Activated naive CD8-positive, alpha-beta T cell treated with anti-CD3 and anti-CD28 coated beads for 36 hours (primary cell): ENCODE results near the gene SLX1A. TPM values are rescaled to one million over a fixed set of nuclear protein-coding genes. Genes with fewer than 3 reads are reported as not detected.
"Not testable (repeated sequence)": the region's sequence is repeated elsewhere in the genome, so short reads cannot be mapped to it uniquely, and the experiment has no call there.

Experiments
- DNase-seq: peaks from one replicate; pipeline ENCODE4 v3.0.0; 2021
- H3K27ac Mint-ChIP-seq: one replicate; pipeline ENCODE4 v1.8.0; 2022; ENCODE audit warnings: mild to moderate bottlenecking, moderate library complexity, mixed read lengths
- H3K27me3 Mint-ChIP-seq: one replicate; pipeline ENCODE4 v1.8.0; 2022; ENCODE audit warnings: mild to moderate bottlenecking, mixed read lengths
- H3K36me3 Mint-ChIP-seq: one replicate; pipeline ENCODE4 v1.8.0; 2021; ENCODE audit warnings: mild to moderate bottlenecking, mixed read lengths
- H3K4me1 Mint-ChIP-seq: one replicate; pipeline ENCODE4 v1.8.0; 2021; ENCODE audit warnings: mixed read lengths
- H3K4me3 Mint-ChIP-seq: one replicate; pipeline ENCODE4 v1.8.0; 2022; ENCODE audit warnings: mild to moderate bottlenecking, moderate library complexity, mixed read lengths
- H3K9me3 Mint-ChIP-seq: one replicate; pipeline ENCODE4 v1.8.0; 2022; ENCODE audit warnings: mixed read lengths
- total RNA-seq, 2 experiments: library from RNA; stranded (reverse); gene quantifications; one replicate each; pipeline ENCODE4 v1.2.3, GENCODE V29; 2021

SLX1A gene
- total RNA-seq = 10 to 100 TPM; 64.2 to 65.7 TPM

DNA sequence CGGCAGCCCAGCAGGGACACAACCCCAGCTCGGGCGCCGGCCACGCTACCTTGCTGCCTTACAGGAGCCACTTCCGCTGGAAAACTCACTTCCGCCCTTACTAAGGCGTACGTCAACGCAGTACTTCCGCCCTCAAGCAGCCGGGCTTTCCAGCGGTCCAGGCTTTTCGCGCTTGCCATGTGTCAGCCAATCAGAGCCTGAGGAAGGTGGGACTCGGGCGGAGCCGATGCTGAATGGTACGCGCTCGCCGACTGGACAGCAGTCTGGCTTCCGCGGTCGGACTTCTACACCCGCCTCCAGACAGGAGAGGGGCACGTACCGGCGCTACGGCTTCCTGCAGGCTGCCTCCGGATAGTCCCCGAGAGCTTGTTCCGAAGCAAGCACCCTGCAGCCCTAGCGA, at the start of gene SLX1A, which contains the start of gene BOLA2B:
Gene SLX1A, plus strand, starts transcription at position 261 of the 400 bp plus-strand sequence. CDS start 210 bp downstream, outside the sequence.
Gene BOLA2B, minus strand, starts transcription at position 52 of the 400 bp plus-strand sequence. CDS start 71 bp downstream, outside the sequence.
- DNase-seq, H3K4me1 Mint-ChIP-seq, H3K27ac Mint-ChIP-seq, H3K4me3 Mint-ChIP-seq, H3K9me3 Mint-ChIP-seq, H3K36me3 Mint-ChIP-seq, H3K27me3 Mint-ChIP-seq: not testable (repeated sequence)

DNA sequence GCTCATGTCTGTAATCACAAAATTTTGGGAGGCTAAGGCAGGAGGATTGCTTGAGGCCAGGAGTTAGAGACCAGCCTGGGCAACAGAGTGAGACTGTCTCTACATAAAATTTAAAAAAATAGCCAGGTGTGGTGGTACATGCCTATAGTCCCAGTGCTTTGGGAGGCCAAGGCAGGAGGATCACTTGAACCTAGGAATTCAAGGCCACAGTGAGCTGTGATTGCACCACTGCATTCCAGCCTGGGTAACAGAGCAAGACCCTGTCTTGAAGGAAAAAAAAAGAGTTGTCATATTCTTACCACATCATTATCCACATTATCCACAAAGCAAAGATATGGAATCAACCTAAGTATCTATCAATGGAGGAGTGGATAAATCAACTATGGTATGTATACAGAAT, 49.7 kb upstream of the SLX1A start:
- H3K27me3 Mint-ChIP-seq = no peaks in the 10 kb centered on the region
- peaks cover 25% of the 10 kb centered on the region for H3K4me1 Mint-ChIP-seq
- H3K27ac Mint-ChIP-seq = no peak overlapping the region
- no peak overlapping the region for H3K4me3 Mint-ChIP-seq
- H3K9me3 Mint-ChIP-seq = peaks cover 4% of the 10 kb centered on the region
- peaks cover 1% of the 10 kb centered on the region for H3K36me3 Mint-ChIP-seq
- no peak for DNase-seq

DNA sequence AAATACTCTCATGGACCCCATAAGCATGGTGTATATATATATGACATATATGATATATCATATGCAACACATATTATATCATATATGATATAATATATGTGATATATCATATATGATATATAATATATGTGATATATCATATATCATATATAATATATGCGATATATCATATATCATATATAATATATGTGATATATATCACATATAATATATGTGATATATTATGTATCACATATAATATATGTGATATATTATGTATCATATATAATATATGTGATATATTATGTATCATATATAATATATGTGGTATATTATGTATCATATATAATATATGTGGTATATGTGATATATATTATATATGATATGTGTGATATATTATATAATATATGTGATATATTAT, 48.8 kb upstream of the SLX1A start:
- H3K27me3 Mint-ChIP-seq = no peaks in the 10 kb centered on the region
- peaks cover 12% of the 10 kb centered on the region for H3K9me3 Mint-ChIP-seq
- peaks cover 18% of the 10 kb centered on the region for H3K4me1 Mint-ChIP-seq
- H3K27ac Mint-ChIP-seq = no peak overlapping the region
- no peak for DNase-seq
- H3K4me3 Mint-ChIP-seq = no peak overlapping the region
- H3K36me3 Mint-ChIP-seq = peaks cover 6% of the 10 kb centered on the region

DNA sequence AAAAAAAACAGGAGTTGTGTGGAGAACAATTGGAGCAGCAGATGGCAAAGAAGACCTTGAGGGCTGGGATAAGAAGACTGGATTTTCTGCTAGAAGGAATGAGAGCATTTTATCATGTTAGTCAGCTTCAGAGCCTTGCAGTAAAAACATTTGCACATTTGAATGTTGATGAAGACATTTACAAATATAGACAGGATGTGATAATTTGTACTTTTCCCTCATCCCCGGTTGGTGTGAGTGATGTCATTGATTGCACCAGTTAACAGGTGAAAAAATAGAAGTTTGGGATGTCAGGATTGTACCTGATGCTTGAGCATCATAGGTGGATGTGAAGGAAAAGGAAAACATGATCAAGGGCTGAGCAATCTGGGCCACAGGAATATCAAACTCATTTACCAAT, 48.0 kb upstream of the SLX1A start:
- Mint-ChIP-seq H3K9me3 (peaks cover 12% of the 10 kb centered on the region), H3K4me3 (no peak overlapping the region), H3K27ac (no peak overlapping the region), H3K36me3 (peaks cover 6% of the 10 kb centered on the region), H3K4me1 (peaks cover 17% of the 10 kb centered on the region), H3K27me3 (no peaks in the 10 kb centered on the region)
- no peak for DNase-seq

DNA sequence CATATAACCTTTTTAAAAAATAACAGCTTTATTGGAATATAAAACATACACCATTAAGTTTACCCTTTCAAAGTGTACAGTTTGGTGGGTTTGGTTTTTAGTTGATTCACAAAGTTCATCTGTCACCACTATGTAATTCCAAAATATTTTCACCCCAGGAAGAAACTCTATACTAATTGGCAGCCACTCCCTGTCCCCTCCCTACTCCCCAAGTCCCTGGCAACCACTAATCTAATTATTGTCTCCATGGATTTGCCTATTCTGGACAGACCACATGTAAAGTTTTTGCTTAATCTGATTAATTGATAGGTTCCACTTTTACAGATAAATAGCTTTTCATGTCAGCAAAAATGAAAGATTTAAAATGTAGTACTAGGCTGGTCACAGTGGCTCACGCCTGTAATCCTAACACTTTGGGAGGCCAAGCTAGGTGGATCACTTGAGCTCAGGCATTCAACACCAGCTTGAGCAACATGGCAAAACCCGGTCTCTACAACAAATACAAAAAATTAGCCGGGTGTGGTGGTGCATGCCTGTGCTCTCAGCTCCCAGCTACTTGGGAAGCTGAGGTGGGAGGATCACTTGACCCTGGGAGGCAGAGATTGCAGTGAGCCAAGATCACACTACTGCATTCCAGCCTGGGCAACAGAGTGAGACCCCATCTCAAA, 45.7 kb upstream of the SLX1A start:
- Mint-ChIP-seq H3K9me3 (peaks cover 14% of the 10 kb centered on the region), H3K4me1 (peaks cover 10% of the 10 kb centered on the region), H3K36me3 (peaks cover 6% of the 10 kb centered on the region), H3K4me3 (no peak overlapping the region), H3K27me3 (no peaks in the 10 kb centered on the region), H3K27ac (no peak overlapping the region)
- DNase-seq = no peak

DNA sequence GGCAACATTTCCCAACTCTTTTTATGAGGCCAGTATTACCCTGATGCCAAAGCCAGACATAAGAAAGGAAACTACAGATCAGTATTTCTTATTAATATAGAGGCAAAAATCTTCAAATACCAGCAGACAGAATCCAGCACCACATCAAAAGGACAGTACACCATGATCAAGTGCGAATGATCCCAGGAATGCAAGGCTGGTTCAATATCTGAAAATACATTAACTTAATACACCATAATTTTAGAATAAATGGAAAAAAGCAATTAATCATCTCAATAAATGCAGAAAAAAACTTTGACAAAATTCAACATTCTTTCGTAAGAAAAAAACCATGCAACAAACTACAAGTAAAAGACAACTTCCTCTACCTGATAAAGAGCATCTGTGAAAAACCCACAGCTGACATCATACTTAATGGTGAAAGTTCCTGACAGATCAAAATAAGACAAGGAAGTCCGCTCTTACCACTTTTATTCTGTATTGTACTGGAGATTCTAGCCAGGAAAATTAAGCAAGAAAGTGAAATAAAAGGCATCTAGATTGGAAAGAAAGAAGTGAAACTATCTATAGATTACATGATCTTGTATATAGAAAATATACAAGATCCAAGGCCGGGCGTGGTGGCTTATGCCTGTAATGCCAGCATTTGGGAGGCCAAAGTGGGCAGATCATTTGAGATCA, 44.3 kb upstream of the SLX1A start:
- peaks cover 14% of the 10 kb centered on the region for H3K9me3 Mint-ChIP-seq
- DNase-seq = no peak
- H3K4me1 Mint-ChIP-seq = peaks cover 4% of the 10 kb centered on the region

DNA sequence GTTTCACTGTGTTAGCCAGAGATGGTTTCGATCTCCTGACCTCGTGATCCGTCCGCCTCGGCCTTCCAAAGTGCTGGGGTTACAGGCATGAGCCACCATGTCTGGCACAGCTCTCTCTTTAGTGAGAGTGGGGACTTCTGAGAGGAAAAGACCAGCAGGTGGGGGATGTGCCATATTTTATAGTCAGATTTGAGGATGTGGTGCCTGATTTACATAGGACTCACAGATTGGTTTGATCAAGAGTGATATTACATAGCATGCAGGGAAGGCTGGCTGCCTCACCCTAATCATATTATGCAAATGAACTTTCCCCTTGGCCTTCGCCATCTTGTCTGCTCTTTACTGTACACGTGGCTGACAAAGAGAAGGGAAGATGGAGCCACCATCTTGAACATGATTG, 42.6 kb upstream of the SLX1A start:
- Mint-ChIP-seq H3K9me3 (peaks cover 14% of the 10 kb centered on the region), H3K27ac (no peak overlapping the region), H3K27me3 (no peaks in the 10 kb centered on the region), H3K4me1 (peaks cover 1% of the 10 kb centered on the region), H3K36me3 (peaks cover 6% of the 10 kb centered on the region), H3K4me3 (no peak overlapping the region)
- DNase-seq = no peak

More for the DNA sequence above, 44.3 kb upstream of the SLX1A start:
- H3K36me3 Mint-ChIP-seq = peaks cover 6% of the 10 kb centered on the region
- no peak overlapping the region for H3K27ac Mint-ChIP-seq
- H3K27me3 Mint-ChIP-seq = no peaks in the 10 kb centered on the region
- H3K4me3 Mint-ChIP-seq = no peak overlapping the region

DNA sequence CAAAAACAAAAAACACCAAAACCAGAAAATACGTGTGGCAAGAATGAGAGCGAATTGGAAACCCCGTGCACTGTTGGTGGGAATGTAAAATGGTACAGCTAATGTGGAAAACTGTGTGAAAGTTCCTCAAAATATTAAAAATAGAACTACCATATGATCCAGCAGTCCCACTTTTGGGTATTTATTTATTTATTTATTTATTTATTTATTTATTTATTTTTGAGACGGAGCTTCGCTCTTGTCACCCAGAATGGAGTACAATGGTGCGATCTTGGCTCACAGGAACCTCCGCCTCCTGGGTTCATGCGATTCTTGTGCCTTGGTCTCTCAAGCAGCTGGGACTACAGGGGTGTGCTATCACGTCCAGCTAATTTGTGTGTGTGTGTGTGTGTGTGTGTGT, 41.2 kb upstream of the SLX1A start:
- Mint-ChIP-seq H3K27ac (no peak overlapping the region), H3K27me3 (no peaks in the 10 kb centered on the region), H3K9me3 (peaks cover 14% of the 10 kb centered on the region), H3K4me3 (no peak overlapping the region), H3K4me1 (peaks cover 1% of the 10 kb centered on the region), H3K36me3 (peaks cover 6% of the 10 kb centered on the region)
- no peak for DNase-seq

DNA sequence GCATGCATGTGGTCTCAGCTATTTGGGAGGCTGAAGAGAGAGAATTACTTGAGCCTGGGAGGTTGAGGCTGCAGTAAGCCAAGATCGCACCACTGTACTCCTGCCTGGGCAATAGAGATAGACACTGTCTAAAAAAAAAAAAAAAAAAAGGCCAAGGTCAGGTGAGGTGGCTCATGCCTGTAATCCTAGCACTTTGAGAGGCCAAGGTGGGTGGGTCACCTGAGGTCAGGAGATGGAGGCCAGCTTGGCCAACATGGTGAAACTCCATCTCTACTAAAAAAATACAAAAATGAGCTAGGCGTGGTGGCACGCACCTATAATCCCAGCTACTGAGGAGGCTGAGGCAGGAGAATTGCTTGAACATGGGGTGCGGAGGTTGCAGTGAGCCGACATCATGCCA, 38.5 kb upstream of the SLX1A start:
- Mint-ChIP-seq H3K4me1 (peaks cover 1% of the 10 kb centered on the region), H3K27ac (no peak overlapping the region), H3K9me3 (peaks cover 2% of the 10 kb centered on the region), H3K27me3 (no peaks in the 10 kb centered on the region), H3K36me3 (no peaks in the 10 kb centered on the region), H3K4me3 (no peak overlapping the region)
- DNase-seq = no peak

DNA sequence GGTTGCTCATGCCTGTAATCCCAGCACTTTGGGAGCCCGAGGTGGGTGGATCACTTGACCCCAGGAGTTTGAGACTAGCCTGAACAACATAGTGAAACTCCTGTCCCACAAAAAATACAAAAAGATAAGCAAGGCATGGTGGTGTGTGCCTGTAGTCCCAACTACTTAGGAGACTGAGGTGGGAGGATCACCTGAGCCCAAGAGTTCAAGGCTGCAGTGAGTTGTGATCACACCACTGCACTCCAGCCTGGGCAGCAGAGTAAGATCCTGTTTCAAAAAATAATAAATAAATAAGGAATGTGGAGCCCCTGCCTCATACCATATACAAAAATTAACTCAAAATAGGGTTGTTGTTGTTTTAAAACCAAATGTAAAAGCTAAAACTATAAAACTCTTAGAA, 36.5 kb upstream of the SLX1A start:
- H3K4me1 Mint-ChIP-seq = no peaks in the 10 kb centered on the region
- H3K9me3 Mint-ChIP-seq = no peaks in the 10 kb centered on the region
- H3K36me3 Mint-ChIP-seq = no peaks in the 10 kb centered on the region
- DNase-seq = no peak
- no peak overlapping the region for H3K4me3 Mint-ChIP-seq
- H3K27ac Mint-ChIP-seq = no peak overlapping the region
- no peaks in the 10 kb centered on the region for H3K27me3 Mint-ChIP-seq

DNA sequence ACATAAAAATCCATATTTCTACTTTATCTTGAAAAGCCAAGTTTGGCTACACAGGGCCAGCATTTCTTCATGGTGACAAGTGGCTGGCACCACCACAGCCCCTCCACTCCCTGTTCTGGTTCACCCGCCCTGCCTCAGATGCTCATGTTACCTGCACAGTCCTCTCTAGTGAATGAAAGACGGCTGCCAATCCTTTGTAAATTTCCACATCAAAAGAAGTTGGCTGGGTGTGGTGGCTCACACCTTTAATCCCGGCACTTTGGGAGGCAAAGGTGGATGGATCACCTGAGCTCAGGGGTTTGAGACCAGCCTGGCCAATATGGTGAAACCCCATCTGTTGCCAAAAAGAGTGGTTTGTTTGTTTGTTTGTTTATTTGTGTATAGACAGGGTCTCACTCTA, 30.1 kb upstream of the SLX1A start:
- Mint-ChIP-seq H3K36me3 (no peaks in the 10 kb centered on the region), H3K27ac (no peak overlapping the region), H3K9me3 (peaks cover 4% of the 10 kb centered on the region), H3K4me1 (peaks cover 23% of the 10 kb centered on the region), H3K27me3 (no peaks in the 10 kb centered on the region), H3K4me3 (no peak overlapping the region)
- no peak for DNase-seq

DNA sequence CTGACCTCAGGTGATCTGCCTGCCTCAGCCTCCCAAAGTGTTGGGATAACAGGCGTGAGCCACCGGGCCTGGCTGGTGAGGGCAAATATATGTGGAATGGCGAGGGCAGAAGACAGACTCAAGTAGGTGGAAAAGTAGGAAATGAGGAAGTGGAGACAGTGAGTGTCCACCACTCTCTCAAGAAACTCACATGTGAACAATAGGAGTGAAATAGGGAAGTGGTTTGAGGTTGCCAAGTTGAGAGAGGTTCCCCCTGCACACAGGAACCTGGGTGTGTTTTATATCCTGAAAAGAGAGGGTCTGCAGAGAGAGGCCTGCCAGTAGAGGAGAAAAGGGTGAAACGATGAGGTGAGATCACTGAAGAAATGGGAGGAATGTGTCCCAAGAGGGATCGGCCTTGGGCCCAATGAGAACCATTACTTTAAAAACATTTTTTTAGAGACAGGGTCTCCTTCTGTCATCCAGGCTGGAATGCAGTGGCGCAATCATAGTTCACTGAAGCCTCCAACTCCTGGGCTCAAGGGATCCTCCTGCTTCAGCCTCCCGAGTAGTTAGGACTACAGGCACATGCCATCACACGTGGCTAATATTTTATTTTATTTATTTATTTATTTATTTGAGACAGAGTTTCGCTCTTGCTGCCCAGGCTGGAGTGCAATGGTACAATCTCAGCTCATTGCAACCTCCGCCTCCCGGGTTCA, 27.3 kb upstream of the SLX1A start:
- Mint-ChIP-seq H3K4me3 (no peak overlapping the region), H3K36me3 (no peaks in the 10 kb centered on the region), H3K27me3 (no peaks in the 10 kb centered on the region), H3K9me3 (peaks cover 4% of the 10 kb centered on the region), H3K4me1 (peaks cover 23% of the 10 kb centered on the region), H3K27ac (peak overlapping the region; percentile 16)
- DNase-seq = no peak

DNA sequence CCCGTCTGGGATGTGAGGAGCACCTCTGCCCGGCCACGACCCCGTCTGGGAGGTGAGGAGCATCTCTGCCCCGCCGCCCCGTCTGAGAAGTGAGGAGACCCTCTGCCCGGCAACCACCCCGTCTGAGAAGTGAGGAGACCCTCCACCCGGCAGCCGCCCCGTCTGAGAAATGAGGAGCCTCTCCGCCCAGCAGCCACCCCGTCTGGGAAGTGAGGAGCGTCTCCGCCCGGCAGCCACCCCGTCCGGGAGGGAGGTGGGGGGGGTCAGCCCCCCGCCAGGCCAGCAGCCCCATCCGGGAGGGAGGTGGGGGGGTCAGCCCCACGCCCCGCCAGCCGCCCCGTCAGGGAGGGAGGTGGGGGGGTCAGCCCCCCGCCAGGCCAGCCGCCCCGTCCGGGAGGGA, 24.9 kb upstream of the SLX1A start:
- H3K9me3 Mint-ChIP-seq, H3K4me3 Mint-ChIP-seq, H3K27ac Mint-ChIP-seq: not testable (repeated sequence)

DNA sequence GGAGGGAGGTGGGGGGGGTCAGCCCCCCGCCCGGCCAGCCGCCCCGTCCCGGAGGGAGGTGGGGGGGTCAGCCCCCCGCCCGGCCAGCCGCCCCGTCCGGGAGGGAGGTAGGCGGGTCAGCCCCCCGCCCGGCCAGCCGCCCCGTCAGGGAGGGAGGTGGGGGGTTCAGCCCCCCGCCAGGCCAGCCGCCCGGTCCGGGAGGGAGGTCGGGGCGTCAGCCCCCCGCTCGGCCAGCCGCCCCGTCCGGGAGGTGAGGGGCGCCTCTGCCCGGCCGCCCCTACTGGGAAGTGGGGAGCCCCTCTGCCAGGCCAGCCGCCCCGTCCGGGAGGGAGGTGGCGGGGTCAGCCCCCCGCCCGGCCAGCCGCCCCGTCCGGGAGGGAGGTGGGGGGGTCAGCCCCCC, 24.3 kb upstream of the SLX1A start:
- H3K27me3 Mint-ChIP-seq, H3K27ac Mint-ChIP-seq, H3K4me3 Mint-ChIP-seq, DNase-seq, H3K36me3 Mint-ChIP-seq, H3K9me3 Mint-ChIP-seq: not testable (repeated sequence)
- H3K4me1 Mint-ChIP-seq = peaks cover 20% of the 10 kb centered on the region

More for the DNA sequence above, 24.9 kb upstream of the SLX1A start:
- H3K36me3 Mint-ChIP-seq, H3K27me3 Mint-ChIP-seq, DNase-seq: not testable (repeated sequence)
- peaks cover 20% of the 10 kb centered on the region for H3K4me1 Mint-ChIP-seq

DNA sequence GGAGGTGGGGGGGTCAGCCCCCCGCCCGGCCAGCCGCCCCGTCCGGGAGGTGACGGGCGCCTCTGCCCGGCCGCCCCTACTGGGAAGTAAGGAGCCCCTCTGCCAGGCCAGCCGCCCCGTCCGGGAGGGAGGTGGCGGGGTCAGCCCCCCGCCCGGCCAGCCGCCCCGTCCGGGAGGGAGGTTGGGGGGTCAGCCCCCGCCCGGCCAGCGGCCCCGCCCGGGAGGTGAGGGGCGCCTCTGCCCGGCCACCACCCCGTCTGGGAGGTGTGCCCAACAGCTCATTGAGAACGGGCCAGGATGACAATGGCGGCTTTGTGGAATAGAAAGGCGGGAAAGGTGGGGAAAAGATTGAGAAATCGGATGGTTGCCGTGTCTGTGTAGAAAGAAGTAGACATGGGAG, 23.5 kb upstream of the SLX1A start:
- H3K27ac Mint-ChIP-seq, DNase-seq, H3K27me3 Mint-ChIP-seq, H3K4me3 Mint-ChIP-seq, H3K9me3 Mint-ChIP-seq, H3K36me3 Mint-ChIP-seq: not testable (repeated sequence)
- peaks cover 16% of the 10 kb centered on the region for H3K4me1 Mint-ChIP-seq
